ENCODE results near the gene MACO1.
"Not testable (repeated sequence)": the region's sequence is repeated elsewhere in the genome, so short reads cannot be mapped to it uniquely, and the experiment has no call there.

Gene MACO1

GRCh38 chr1:25425098-25426085 lies 5.3 kb upstream of the MACO1 start:
- DNase-seq = no peak

GRCh38 chr1:25427696-25428095 lies 3.0 kb upstream of the MACO1 start:
- DNase-seq = no peak

- DNase-seq = no peak
These were observed 2.1 kb upstream of the MACO1 start for GRCh38 chr1:25428475-25429166.

- DNase-seq = peak in 2 of 5 donors; percentile 69 to 73
These were observed 527 bp downstream of the MACO1 start for GRCh38 chr1:25430967-25431881.

- no peak for DNase-seq
These were observed 1.4 kb downstream of the MACO1 start for GRCh38 chr1:25431955-25432719.

- no peak for DNase-seq
These were observed 2.2 kb downstream of the MACO1 start for GRCh38 chr1:25432749-25433388.

- DNase-seq = no peak
These were observed 2.9 kb downstream of the MACO1 start for GRCh38 chr1:25433389-25434186.

GRCh38 chr1:25435397-25436108 lies 4.9 kb downstream of the MACO1 start:
- peak in 1 of 5 donors; percentile 20 for DNase-seq

- no peak for DNase-seq
These were observed 7.0 kb downstream of the MACO1 start for GRCh38 chr1:25437672-25438071.

GRCh38 chr1:25439287-25439686 lies 8.6 kb downstream of the MACO1 start:
- DNase-seq = no peak

GRCh38 chr1:25442178-25442577 lies 11.5 kb downstream of the MACO1 start:
- no peak for DNase-seq

- DNase-seq = no peak
These were observed 12.5 kb downstream of the MACO1 start for GRCh38 chr1:25443030-25443699.

GRCh38 chr1:25444604-25445003 lies 13.9 kb downstream of the MACO1 start:
- DNase-seq = not testable (repeated sequence)

- no peak for DNase-seq
These were observed 15.4 kb downstream of the MACO1 start for GRCh38 chr1:25445993-25446538.

- peak in 1 of 5 donors; percentile 21 for DNase-seq
These were observed 16.9 kb downstream of the MACO1 start for GRCh38 chr1:25447547-25447946.

- no peak for DNase-seq
These were observed 20.2 kb downstream of the MACO1 start for GRCh38 chr1:25450891-25451290.

GRCh38 chr1:25451908-25452307 lies 21.2 kb downstream of the MACO1 start:
- DNase-seq = no peak

GRCh38 chr1:25456502-25456901 lies 25.8 kb downstream of the MACO1 start:
- DNase-seq = no peak

Data from T-helper 1 cell (primary cell).